GM12891 (cell line): ENCODE data around the gene VPS4A.
A peak's percentile ranks its signal among the peaks of the same experiment; 100 is the strongest.

Source experiments
- DNase-seq: peaks from one replicate; pipeline ENCODE4 v3.0.0; 2011; ENCODE audit warnings: low spot score; ENCODE audit not compliant: insufficient read length
- FAIRE-seq: peaks from 2 replicates; lab custom pipeline; 2011; peaks lifted over from hg19 to GRCh38; lab: Jason Lieb, UNC
- PAX5 ChIP-seq: IDR thresholded peaks from 2 replicates; pipeline ENCODE4 v1.6.1; 2011; ENCODE audit warnings: low read length, moderate library complexity, mild to moderate bottlenecking; ENCODE audit not compliant: insufficient read depth, severe bottlenecking
- POLR2A ChIP-seq: IDR thresholded peaks from 2 replicates; pipeline ENCODE4 v1.6.1; 2011; ENCODE audit warnings: low read depth, low read length, control low read depth
- POLR2AphosphoS5 ChIP-seq: IDR thresholded peaks from 2 replicates; pipeline ENCODE4 v1.6.1; 2011; ENCODE audit warnings: low read depth, low read length, control low read depth
- POU2F2 ChIP-seq: IDR thresholded peaks from 2 replicates; pipeline ENCODE4 v1.6.1; 2011; ENCODE audit warnings: low read depth, mild to moderate bottlenecking, control low read depth, low read length, moderate library complexity
- SPI1 ChIP-seq: IDR thresholded peaks from 2 replicates; pipeline ENCODE4 v1.6.1; 2011; ENCODE audit warnings: low read depth, low read length, control low read depth
- TAF1 ChIP-seq: IDR thresholded peaks from 2 replicates; pipeline ENCODE4 v1.6.1; 2011; ENCODE audit warnings: low read depth, low read length, control low read depth

The VPS4A gene

DNA sequence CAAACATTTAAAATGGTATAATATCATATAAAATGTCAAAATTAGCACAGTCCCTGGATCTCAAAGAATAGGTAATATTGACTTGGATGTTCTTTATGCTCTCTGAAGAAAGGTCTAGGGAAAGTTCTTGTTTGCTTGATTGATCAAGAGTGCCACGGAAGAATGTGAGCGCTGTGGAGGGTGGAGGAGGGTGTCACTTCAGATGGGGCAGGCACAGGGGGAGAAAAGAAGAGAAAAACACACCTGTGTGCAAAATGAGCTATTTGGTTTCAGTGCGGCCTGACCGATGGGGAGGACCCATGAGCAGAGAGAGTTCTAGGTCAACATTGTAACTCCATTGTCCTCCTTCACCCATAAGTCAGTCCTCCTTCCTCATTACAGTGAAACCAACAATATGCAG, 8.8 kb upstream of the VPS4A start:
- no peak for DNase-seq
- no peak for FAIRE-seq
- TF ChIP-seq SPI1 (no peak), TAF1 (no peak), POU2F2 (no peak), PAX5 (no peak), POLR2A (no peak), POLR2AphosphoS5 (no peak)

DNA sequence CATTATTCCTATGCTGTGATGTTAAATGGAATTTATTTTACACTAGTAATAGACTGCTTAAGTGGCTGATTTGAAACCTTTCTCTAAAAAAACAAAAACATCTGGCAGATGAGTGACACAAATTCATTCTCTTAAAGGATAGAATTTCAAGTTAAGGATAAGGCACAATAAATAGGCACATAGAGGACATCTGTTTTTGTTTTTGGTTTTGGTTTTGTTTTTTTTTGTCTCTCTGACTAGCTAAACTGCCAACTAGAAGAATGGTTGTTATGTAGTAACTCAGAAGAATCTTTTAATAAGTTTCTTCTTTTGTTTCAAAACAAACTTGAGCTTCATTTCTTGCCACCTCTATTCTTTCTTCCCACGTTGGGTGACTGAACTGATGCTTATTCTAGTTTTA, 5.1 kb upstream of the VPS4A start:
- DNase-seq: no peak
- TF ChIP-seq POU2F2 (no peak), PAX5 (no peak), TAF1 (no peak), POLR2AphosphoS5 (no peak), POLR2A (no peak), SPI1 (no peak)
- no peak for FAIRE-seq

DNA sequence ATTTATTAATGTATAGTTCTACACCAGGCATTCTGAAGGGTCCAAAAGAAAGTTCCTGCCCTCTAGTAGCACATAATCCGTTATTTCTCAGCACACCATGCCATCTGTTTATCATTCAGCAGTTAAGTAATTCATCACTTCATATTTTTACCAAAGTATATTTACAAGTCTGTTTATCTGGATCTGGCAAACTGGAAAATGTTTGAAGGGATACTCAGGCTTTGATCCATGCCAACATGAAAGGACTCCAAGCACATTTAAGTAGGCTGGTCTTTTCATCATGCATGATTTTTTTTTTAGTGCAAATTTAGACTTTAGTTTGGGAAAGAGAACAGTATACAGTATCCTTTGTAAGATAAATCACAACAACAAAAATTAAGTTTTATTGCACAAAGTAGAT, 4.1 kb upstream of the VPS4A start:
- DNase-seq: no peak
- TF ChIP-seq POLR2AphosphoS5: no peak
- TF ChIP-seq SPI1: no peak
- no peak for TF ChIP-seq PAX5
- FAIRE-seq: no peak

DNA sequence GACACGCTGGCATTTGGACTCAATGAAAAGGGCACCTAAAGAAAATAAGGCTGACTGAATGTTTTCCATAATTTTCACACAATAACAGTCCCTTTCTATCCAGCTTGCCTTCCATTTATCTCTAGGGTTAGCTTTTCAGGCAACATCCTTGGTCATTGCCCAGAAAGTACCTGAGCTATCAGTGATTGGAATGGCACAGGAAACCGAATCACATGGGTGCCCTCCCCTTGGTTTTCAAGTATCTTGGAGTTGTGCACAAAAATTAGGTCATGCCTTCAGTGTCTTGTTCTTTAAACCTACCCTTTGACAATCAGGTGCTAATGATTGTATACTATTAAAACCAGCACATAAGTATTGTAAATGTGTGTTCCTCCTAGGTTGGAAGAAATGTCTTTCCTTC, 3.3 kb upstream of the VPS4A start:
- DNase-seq: no peak
- FAIRE-seq: no peak
- TF ChIP-seq POLR2AphosphoS5: no peak
- no peak for TF ChIP-seq TAF1

DNA sequence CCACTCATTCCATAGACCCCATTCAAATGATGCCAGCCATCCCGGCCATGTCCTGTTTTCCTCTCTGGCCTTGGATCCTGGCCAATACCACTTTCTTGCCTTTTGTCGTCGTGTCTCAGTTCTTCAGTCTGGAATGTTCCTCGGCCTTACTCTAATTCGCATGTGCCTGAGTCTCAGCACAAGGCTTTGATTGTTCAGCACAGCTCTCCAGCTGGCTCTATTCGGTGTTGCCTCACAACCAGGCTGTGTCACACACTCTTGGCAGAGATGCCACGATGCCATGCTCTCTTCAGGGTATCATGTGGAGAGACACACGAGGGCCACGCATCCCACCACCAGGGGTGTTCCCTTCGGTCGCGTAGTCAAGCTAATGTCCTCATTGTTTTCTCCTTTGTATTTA, 1.8 kb upstream of the VPS4A start:
- no peak for TF ChIP-seq PAX5
- FAIRE-seq (peak; percentile 20), DNase-seq (no peak)

DNA sequence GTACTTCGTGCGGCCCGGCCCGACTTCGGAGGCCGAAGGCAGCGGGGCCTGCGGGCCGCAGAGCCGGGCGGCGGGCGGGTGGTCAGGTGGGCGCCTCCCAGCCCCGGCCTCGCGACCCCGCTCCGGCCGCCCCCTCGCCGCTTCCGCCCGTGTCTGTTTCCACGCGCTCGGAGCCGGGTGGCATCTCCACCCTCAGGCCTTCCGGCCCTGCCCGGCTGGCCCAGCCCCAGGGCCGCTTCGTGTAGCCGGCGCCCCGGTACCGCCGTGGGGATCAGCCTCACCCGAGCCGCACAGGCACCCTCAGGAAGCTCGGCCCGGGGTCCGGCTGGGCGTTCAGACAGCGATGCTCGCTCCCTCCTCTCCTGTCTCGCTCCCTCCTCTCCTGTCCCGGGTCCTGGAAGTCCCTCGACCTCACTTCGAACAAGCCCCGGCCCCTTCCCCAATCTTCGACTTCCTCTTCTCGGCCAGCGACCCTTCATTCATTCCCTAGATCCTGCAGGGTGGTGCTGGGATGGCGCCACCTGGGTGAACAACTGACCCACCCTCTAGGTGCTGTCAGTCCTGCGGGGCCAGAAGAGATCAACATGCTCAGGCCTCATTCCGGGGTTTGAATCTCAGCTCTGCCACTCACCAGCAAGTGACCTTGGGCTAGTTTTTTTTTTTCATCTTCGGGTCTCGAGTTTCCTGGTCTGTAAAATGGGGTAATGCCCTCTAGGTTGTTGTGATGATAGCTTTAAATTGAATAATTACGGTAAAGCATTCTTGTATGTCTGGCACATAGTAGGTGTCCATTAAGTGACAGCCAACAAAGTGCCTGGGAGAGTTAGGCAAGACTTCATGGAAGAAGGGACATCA, 610 bp downstream of the VPS4A start:
- FAIRE-seq (peak; percentile 69), DNase-seq (peak; percentile 57)
- no peak for TF ChIP-seq POLR2A
- TF ChIP-seq SPI1: no peak
- TF ChIP-seq TAF1: no peak
- no peak for TF ChIP-seq PAX5
- TF ChIP-seq POLR2AphosphoS5: no peak
- no peak for TF ChIP-seq POU2F2

DNA sequence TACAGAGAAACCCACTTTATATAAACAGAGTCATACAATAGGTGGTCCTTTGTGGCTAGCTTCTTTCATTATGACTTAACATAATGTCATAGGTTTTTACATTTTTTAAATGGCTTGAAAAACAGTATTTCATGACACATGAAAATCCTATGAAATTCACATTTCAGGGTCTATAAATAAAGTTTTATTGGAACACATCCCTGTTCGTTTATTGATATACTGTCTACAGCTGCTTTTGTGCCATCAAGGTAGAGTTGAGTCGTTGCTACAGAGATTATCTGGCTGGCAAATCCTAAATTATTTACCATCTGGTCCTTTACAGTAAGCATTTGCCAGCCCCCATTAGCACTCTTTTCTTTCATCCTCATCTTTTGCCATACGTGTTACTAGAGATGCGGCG, 2.3 kb downstream of the VPS4A start:
- DNase-seq (no peak), FAIRE-seq (no peak)
- TF ChIP-seq PAX5: no peak
- no peak for TF ChIP-seq POLR2AphosphoS5
- TF ChIP-seq TAF1: no peak
- TF ChIP-seq POU2F2: no peak
- TF ChIP-seq SPI1: no peak
- no peak for TF ChIP-seq POLR2A

DNA sequence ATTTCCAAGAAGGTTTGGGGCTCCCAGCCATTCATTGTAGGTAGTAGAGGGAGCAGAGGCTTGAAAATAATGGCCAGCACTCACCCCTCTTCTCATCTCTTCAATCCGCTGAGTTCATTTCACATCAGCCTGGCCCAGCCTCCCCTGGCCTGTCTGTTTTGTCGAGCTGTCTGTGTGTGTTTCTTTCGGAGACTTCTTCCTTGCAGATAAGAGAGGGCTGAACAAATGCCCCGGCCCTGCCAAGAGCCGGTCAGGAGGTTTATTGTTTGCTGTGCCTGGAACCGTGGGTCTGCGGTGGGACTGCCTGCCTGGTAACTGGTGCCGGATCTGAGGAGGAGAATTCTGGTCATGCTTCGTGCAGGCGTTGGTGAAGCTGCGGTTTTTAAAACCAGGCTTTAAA, 3.4 kb downstream of the VPS4A start:
- DNase-seq (no peak), FAIRE-seq (no peak)
- no peak for TF ChIP-seq TAF1
- no peak for TF ChIP-seq POLR2AphosphoS5
- TF ChIP-seq POLR2A: no peak
- no peak for TF ChIP-seq SPI1
- TF ChIP-seq POU2F2: no peak
- TF ChIP-seq PAX5: no peak

DNA sequence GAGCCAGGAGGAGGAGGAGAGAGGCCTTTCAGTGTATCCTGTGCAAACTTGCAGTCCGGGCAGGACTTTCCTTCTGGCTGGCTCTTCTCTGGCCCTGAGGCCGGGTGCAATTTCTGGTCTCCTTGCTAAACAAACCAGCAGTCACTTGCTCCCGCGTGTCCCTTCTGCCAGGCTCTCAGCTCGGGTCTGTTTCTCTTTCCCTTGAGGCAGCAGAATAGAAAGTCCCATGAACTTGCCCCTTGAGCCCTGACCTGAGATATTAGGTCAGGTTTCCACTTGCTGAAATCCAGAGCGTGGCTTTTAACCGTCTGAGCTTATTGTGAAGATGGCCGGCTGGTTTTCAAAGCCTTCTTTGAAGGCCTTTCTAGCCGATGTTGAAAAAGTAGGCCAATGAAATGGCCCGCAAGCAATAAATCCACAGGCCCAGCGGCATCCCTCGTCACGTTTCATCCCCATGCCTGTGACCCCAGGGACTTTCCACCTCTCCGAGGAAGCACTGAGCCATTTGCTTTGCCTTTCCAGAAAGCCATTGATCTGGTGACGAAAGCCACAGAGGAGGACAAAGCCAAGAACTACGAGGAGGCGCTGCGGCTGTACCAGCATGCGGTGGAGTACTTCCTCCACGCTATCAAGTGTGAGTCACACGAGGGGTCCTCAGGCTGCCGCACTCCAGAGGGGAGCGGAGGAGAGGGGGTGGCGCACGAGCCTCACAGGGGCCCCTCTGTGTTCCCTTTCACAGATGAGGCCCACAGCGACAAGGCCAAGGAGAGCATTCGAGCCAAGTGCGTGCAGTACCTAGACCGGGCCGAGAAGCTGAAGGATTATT, 4.5 kb downstream of the VPS4A start:
- DNase-seq: no peak
- no peak for FAIRE-seq
- TF ChIP-seq POLR2AphosphoS5: no peak
- no peak for TF ChIP-seq PAX5
- no peak for TF ChIP-seq POLR2A
- no peak for TF ChIP-seq POU2F2
- no peak for TF ChIP-seq TAF1
- TF ChIP-seq SPI1: no peak

DNA sequence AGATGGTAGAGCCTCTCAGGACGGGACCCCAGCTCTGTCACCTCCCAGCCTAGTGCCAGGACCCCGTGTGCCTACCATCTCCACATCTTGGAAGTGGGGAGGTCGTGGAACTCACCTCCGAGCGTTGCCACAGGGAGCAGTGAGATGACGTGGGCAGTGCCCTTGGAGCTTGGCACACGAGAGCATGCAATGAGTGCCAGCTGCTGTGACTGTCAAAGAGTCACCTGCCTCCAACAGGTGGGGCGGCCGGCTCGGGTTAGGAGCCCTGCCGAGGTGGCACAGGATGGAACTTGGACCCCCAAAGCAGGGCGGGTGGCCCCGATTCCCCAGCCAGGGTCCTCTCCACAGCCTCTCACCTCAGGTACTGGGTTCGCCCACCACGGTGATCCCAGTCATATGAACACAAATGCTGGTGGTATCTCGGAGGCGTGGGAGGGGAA, 5.5 kb downstream of the VPS4A start:
- no peak for TF ChIP-seq POLR2A
- TF ChIP-seq POLR2AphosphoS5: 0 out of 2 replicates have a peak, but pooled peaks have one; percentile 26
- TF ChIP-seq SPI1: no peak
- no peak for FAIRE-seq

More for the DNA sequence above, 5.5 kb downstream of the VPS4A start:
- no peak for DNase-seq
